ENCODE measurements around the gene CAPZA1. TPM values are rescaled to one million over a fixed set of nuclear protein-coding genes. Genes with fewer than 3 reads are reported as not detected.

CAPZA1 gene
- total and polyA plus RNA-seq, 12 donors = 60.1 to 178 (median 94.0) TPM

- intact Hi-C loops (cut with DNase I) = no loop called here
- Histone ChIP-seq H3K27ac (no peak overlapping the region), H3K4me1 (replicated peaks in 1 of 2) (peaks cover 0 to 24% of the 10 kb centered on the region in 2 donors), H3K36me3 (replicated peaks in 1 of 2) (peaks cover 0 to 15% of the 10 kb centered on the region in 2 donors), H3K27me3 (no peaks in the 10 kb centered on the region), H3K4me3 (no peak overlapping the region), H3K9me3 (replicated peaks in 1 of 3) (no peaks in the 10 kb centered on the region)
- no peak for DNase-seq
- WGBS, 4 donors = 83 to 94% (median 89%) methylated on average over 5 of the region's 5 CpGs
- TF ChIP-seq POLR2A (IDR thresholded peaks at IDR 0.05) (no peak), CTCF (IDR thresholded peaks at IDR 0.05) (no peak)
These were observed 66.3 kb downstream of the CAPZA1 start for GRCh38 chr1:112685913-112686312.

GRCh38 chr1:112686417-112686816 is 66.8 kb downstream of the CAPZA1 start:
- TF ChIP-seq CTCF (IDR thresholded peaks at IDR 0.05) (no peak), POLR2A (IDR thresholded peaks at IDR 0.05) (no peak)
- Histone ChIP-seq H3K9me3 (replicated peaks in 1 of 3) (no peaks in the 10 kb centered on the region), H3K4me3 (no peak overlapping the region), H3K27ac (no peak overlapping the region), H3K27me3 (no peaks in the 10 kb centered on the region), H3K36me3 (replicated peaks in 1 of 2) (peaks cover 0 to 19% of the 10 kb centered on the region in 2 donors), H3K4me1 (replicated peaks in 1 of 2) (peaks cover 0 to 24% of the 10 kb centered on the region in 2 donors)
- intact Hi-C loops (cut with DNase I) = no loop called here
- 31 to 56% (median 39%) methylated on average over 3 of the region's 3 CpGs for WGBS, 4 donors
- DNase-seq = no peak

- 93 to 98% (median 96%) methylated on average over 4 of the region's 4 CpGs for WGBS, 4 donors
These were observed 67.2 kb downstream of the CAPZA1 start for GRCh38 chr1:112686835-112687234.

DNA sequence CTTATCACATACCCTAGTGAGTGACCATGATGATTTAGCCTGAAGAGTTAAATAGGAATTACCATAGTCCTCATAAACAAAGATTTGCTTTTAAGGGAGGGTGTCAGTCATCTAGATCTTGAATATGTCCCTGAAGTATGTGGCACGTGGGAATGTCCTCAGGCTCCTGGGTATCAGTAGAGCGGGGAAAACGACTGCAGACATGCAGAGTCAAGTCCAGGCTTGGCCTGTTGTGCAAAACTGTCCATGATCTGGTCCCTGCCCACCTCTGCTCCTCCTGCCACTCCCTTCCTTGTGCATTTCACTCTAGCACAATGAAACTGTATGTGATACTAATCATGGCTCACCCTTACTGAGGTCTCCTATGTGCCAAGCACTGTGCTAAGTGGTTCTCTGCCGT is 67.7 kb downstream of the CAPZA1 start:
- H3K4me3 ChIP-seq = no peak overlapping the region
- H3K36me3 ChIP-seq (replicated peaks in 1 of 2) = peaks cover 0 to 29% of the 10 kb centered on the region in 2 donors
- H3K27ac ChIP-seq = peak overlapping the region in 1 of 5 donors; percentile 63
- intact Hi-C loops (cut with DNase I) = no loop called here
- DNase-seq = no peak
- WGBS, 4 donors = 83 to 92% (median 88%) methylated on average over 4 of the region's 4 CpGs
- TF ChIP-seq POLR2A (IDR thresholded peaks at IDR 0.05) (no peak), CTCF (IDR thresholded peaks at IDR 0.05) (no peak)
- H3K9me3 ChIP-seq (replicated peaks in 1 of 3) = no peaks in the 10 kb centered on the region
- peaks cover 0 to 24% of the 10 kb centered on the region in 2 donors for H3K4me1 ChIP-seq (replicated peaks in 1 of 2)
- no peaks in the 10 kb centered on the region for H3K27me3 ChIP-seq

More at GRCh38 chr1:112686835-112687234, 67.2 kb downstream of the CAPZA1 start:
- intact Hi-C loops (cut with DNase I) = no loop called here
- Histone ChIP-seq H3K36me3 (replicated peaks in 1 of 2) (peaks cover 0 to 24% of the 10 kb centered on the region in 2 donors), H3K4me3 (no peak overlapping the region), H3K27me3 (no peaks in the 10 kb centered on the region), H3K9me3 (replicated peaks in 1 of 3) (no peaks in the 10 kb centered on the region), H3K4me1 (replicated peaks in 1 of 2) (peaks cover 0 to 24% of the 10 kb centered on the region in 2 donors), H3K27ac (no peak overlapping the region)
- no peak for DNase-seq
- TF ChIP-seq CTCF (IDR thresholded peaks at IDR 0.05) (no peak), POLR2A (IDR thresholded peaks at IDR 0.05) (no peak)

Measured in adrenal gland (tissue), 12 donors.